KG1 (cell line): ENCODE results near the gene ZSWIM3.
A peak's percentile ranks its signal among the peaks of the same experiment; 100 is the strongest.
"Not testable (repeated sequence)": the region's sequence is repeated elsewhere in the genome, so short reads cannot be mapped to it uniquely, and the experiment has no call there.

ENCODE experiments used
- DNase-seq: peaks from one replicate; lab custom pipeline; 2025; lab: John Stamatoyannopoulos, UW

ZSWIM3 gene

DNA sequence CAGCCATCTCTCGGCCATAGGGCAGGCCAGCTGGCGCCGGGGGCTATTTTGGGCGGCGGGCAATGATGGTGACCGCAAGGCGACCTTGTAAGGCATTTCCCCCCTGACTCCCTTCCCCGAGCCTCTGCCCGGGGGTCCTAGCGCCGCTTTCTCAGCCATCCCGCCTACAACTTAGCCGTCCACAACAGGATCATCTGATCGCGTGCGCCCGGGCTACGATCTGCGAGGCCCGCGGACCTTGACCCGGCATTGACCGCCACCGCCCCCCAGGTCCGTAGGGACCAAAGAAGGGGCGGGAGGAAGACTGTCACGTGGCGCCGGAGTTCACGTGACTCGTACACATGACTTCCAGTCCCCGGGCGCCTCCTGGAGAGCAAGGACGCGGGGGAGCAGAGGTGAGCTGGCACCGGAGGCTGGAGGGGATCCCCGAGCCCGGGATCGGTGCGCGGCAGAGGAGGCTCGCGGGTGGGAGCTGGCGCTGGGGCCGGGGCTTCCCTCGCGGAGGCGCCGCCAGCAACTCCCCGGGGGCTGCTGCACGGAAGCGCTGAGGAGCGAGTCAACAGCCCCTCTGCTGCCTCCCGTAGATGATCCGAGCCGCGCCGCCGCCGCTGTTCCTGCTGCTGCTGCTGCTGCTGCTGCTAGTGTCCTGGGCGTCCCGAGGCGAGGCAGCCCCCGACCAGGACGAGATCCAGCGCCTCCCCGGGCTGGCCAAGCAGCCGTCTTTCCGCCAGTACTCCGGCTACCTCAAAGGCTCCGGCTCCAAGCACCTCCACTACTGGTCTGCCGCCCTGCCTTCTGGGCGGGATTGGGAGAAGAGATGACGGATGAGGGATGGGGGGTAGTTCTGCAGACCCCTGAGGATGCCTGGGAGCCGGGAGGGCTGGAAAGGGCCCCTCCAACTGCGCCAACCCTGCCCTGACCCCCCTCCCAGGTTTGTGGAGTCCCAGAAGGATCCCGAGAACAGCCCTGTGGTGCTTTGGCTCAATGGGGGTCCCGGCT, 33.9 kb downstream of the ZSWIM3 start, which contains the start of the genes CTSA and NEURL2:
CTSA (plus strand) TSS at position 351 of the 999 bp plus-strand sequence; CDS start at position 585, 234 bp downstream.
NEURL2 (minus strand) TSS at position 224 of the 999 bp plus-strand sequence; CDS start at position 7, 217 bp downstream.
- DNase-seq: peak; percentile 44

DNA sequence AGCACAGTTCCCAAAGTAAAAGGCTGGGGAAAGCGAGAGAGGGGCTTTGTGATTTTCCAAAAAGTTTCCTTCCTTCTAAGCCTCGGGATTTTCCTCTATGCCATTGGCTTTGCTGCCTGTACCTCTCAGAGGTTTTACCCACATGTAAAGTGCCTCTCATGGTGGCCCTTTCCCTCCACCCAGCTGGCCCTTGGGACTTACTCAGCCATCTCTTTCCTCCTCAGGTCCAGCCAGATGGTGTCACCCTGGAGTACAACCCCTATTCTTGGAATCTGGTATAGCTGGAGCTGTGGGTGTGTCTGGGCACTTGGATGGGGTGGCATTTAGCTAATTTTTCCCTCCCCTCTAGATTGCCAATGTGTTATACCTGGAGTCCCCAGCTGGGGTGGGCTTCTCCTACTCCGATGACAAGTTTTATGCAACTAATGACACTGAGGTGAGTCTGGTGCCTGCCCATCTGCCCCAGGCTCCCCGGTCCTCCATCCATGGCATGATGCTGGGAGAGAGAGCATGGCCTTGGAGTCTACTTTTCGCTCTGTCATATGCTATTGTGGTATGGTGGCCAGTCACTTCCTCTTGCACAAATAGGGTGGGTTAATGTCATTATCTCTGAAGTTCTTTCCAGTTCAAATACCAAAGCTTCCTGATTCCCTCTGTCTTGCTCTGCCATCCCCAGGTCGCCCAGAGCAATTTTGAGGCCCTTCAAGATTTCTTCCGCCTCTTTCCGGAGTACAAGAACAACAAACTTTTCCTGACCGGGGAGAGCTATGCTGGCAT, 34.8 kb downstream of the ZSWIM3 start:
- DNase-seq: no peak

DNA sequence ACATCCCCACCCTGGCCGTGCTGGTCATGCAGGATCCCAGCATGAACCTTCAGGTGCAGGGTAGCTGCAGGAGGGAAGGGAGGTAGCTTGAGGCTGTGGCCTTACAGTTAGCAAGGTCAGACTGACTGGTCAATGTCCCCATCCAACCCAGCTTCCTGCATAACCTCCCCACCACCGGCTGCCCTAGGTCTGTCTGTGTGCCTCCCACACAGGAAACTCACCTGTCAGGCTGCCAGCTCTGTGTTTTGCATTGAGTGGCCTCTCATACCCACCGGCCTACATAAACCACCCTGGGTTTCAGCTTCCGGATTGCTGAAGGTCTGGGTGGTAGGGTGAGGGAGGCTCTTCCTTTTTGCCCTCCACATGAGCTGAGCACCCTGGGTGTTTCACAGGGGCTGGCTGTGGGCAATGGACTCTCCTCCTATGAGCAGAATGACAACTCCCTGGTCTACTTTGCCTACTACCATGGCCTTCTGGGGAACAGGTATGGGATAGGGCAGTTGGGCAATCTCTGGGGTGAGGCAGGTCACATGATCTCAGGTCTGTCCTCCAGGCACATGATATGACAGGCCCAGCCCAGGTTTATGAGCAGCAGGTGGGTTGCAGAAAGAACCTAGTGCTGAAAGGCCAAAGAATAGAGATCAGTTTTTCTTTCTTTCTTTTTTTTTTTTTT, 35.5 kb downstream of the ZSWIM3 start:
- DNase-seq: no peak

- no peak for DNase-seq
Measured at GRCh38 chr20:45893831-45894230, 36.4 kb downstream of the ZSWIM3 start.

DNA sequence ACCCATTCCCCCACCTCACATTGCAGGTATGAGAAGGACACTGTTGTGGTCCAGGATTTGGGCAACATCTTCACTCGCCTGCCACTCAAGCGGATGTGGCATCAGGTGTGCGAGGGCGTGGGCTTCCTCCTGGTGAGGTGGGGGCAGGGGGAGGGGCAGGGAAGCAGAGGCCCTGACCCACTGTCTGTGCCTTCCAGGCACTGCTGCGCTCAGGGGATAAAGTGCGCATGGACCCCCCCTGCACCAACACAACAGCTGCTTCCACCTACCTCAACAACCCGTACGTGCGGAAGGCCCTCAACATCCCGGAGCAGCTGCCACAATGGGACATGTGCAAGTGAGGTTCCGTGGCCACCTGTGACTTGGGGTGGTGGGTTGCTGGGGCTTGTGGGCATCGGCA, 37.4 kb downstream of the ZSWIM3 start:
- no peak for DNase-seq

DNA sequence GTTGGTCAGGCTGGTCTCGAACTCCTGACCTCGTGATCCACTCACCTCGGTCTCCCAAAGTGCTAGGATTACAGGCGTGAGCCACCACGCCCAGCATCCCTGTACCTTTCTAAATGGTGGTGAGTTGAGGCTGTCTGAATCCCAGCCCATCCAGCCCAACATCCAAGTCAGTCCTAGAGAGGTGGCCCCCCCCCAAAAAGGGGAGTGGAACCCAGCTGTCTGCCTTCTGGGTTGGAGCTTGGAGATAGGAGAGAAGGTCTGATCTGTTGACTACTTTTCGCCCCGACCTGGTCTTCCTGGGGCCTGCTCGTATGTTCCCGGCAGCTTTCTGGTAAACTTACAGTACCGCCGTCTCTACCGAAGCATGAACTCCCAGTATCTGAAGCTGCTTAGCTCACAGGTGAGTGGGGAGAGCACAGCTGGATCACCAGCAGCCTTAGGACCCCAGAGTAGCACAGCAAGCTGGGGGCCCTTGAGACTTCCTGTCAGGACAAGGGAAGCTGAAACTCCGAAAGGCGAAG, 39.3 kb downstream of the ZSWIM3 start:
- DNase-seq: no peak

DNA sequence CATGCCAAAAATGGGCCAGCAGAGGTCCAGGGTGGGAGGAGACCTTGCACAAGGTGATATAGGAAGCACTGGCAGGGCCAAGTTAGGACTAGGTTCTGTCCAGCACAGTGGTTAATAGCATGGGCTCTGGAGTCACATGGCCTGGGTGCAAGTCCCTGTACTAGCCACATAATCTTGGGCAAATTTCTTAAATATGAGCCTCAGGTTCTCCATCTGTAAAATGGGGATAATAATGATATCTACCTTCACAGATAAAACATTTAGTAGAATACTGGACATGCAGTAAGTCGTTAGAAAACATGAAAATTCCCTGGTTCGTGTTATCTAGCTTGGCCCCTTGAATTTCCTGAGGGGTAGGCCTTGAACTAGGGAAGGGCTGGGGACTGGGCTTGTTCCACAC, 39.9 kb downstream of the ZSWIM3 start:
- no peak for DNase-seq

DNA sequence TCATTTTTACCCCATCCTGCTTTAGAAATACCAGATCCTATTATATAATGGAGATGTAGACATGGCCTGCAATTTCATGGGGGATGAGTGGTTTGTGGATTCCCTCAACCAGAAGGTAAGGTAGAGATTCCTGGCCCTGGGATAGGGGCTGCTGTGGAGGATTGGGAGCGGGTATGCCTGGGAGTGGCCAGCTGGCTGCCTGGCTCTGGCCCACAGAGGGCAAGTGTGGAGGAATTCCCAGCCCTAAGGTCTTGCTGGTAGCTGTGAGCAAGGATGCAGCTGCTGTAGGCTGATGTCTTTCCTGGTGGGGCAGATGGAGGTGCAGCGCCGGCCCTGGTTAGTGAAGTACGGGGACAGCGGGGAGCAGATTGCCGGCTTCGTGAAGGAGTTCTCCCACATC, 40.3 kb downstream of the ZSWIM3 start:
- no peak for DNase-seq

DNA sequence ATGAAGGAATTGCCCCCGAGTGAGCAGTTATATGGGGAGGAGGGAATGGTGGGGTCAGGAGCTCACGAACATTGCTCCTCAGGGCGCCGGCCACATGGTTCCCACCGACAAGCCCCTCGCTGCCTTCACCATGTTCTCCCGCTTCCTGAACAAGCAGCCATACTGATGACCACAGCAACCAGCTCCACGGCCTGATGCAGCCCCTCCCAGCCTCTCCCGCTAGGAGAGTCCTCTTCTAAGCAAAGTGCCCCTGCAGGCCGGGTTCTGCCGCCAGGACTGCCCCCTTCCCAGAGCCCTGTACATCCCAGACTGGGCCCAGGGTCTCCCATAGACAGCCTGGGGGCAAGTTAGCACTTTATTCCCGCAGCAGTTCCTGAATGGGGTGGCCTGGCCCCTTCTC, 40.9 kb downstream of the ZSWIM3 start:
- no peak for DNase-seq

DNA sequence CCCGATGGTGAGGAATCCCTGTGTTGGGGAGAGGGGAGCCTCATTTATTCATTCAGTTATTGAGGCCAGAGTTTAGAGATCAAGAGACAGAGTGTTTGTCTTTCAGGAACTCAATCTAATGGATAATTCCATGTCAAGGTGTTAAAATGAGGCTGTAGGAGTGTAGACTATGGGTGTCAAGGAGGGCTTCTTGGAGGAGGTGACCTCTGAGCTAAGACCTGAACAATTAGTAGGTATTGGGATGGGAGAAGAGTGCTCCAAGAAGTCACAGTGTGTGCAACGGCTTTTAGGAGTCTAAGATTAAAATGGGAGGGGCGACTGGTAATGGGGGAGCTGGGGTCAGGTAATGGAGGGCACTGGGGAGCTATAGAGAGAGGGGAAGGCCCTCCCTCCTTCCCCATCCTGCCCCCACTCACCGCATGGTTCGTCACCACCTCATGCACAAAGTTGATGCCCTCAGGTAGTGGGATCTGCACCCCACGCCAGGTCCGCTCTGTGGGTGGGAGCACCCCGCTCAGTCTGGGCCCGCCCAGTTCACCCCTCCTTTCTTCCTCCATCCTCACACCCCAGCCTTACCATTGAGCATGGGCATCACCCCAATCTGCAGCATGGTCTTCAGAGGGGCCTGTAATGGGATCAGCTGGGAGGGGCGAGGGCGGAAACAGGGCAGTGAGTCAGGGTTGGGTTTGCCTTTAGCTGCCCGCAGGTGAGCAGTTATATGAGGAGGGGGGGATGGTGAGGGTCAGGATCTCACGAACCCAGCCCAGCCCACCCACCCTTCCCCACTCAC, 41.8 kb downstream of the ZSWIM3 start:
- DNase-seq: no peak

- DNase-seq: not testable (repeated sequence)
Measured at GRCh38 chr20:45901332-45901731, 43.9 kb downstream of the ZSWIM3 start.

DNA sequence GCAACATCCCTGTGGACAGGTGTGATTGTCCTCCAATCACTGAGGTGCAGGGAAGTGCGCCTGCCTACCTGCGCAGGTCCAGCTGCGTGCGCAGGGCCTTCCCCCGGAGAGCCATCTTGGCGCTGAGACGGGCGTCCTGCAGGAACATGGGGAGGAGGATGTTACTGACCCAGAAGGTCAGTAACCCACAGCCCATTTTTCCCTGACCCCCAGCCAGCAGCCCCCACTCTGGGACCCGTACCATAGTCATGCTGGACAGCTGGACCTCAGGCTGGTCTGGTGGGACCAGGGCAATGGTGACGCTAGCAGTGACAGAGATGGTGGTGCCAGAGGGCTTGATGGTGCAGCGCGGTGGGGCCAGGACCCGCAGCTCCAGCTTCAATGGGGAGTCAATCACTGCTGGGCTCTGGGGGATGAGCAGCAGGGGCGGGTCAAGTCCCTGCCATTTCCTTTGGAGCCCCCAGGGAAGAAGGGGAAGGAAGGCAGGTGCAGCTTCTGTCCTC, 44.8 kb downstream of the ZSWIM3 start:
- DNase-seq: no peak

- no peak for DNase-seq
Measured at GRCh38 chr20:45904583-45905504, 47.4 kb downstream of the ZSWIM3 start.

DNA sequence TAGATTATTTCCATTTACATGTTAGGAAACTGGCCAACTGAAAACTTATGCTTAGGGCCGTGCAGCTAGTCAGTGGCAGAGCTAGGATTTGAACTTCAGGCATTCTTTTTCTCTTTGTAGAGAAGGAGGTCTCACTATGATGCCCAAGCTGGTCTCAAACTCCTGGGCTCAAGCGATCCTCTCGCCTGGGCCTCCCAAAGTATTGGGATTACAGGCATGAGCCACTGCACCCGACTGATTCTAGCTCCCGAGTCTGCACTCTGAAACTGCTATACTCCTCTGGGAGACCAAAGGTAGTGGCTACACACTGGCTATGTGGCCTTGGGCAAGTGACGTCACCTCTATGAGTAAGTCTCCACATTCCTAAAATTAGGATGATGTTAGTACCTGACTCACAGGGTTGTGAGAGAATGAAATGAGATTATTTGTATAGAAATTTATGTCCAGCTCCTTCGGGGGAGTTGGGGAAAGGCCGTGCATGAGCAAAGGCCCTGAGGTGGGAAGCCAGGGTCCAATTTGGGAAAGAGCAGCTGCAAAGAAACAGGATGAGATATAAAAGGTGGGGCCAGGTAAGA, 48.2 kb downstream of the ZSWIM3 start:
- DNase-seq: no peak

- DNase-seq: no peak
Measured at GRCh38 chr20:45907219-45907948, 50.0 kb downstream of the ZSWIM3 start.

GRCh38 chr20:45908084-45908483, 50.7 kb downstream of the ZSWIM3 start:
- no peak for DNase-seq

- DNase-seq: no peak
Measured at GRCh38 chr20:45909336-45909808, 52.0 kb downstream of the ZSWIM3 start.

GRCh38 chr20:45909817-45910669, 52.6 kb downstream of the ZSWIM3 start:
- DNase-seq: no peak
